ENCODE results near the gene MEGF6. TPM values are rescaled to one million over a fixed set of nuclear protein-coding genes. Genes with fewer than 3 reads are reported as not detected.

The MEGF6 gene
- total and polyA plus RNA-seq, 2 of the 8 experiments (the other 6 are each of a cell fraction or from before 2014, with no cell fraction given): 4.1 to 14.8 TPM

DNA sequence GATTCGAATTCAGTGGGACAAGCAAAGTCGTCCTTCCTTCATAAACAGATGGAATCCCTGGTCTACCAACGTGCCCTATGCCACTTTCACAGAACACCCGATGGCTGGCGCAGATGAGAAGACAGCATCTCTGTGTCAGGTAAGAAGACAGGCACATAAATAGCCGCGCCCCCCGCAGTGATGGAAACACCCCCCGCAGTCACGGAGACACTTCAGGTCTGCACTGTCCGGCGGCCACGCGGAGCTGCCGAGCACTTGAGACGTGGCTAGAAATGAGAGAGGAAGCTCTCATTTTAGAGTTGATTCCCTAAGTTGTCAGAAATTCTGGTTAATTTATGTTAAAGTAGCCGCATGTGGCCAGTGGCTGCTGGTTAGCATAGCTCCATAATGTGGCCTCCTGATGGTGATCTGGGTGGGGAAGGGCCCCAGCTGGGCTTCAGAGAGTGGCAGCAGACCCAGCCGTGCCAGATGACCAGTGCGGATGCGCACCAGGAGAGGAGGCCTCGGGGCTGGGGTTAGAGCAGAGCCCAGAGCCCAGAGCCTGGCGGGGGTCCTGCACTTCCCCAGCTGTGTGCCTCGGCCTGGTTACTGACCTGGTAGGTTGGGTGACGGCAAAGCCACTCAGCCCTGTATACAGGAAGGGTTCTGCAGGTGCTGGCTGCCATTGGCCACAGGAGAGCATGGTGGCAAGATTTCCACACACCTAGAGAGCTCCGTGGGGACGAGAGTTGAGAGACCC lies 16.4 kb upstream of the MEGF6 start:
- no peak overlapping the region for H3K27ac ChIP-seq (ENCODE audit: low read depth, low read length)
- no peak overlapping the region for H3K4me3 ChIP-seq (ENCODE audit: extremely low read depth in 1 of 4, insufficient read depth in 2 of 4, low read depth in 3 of 4, low read length in 4 of 4)
- H4K91ac ChIP-seq (replicated peaks; ENCODE audit: insufficient read length, low read length): no peak overlapping the region
- ChIA-PET POLR2A (ENCODE audit: partially characterized antibody) (no interaction called here), CTCF (ENCODE audit: partially characterized antibody) (interaction anchor here (0.8 to 4.8 kb wide), 9 partner anchors 7 to 174 kb away, joined by 3 to 22 read pairs (median 5); no protein-coding TSS in a partner anchor)
- peaks cover 0 to 33% (median 8%) of the 10 kb centered on the region in 4 experiments; a peak in 6 of 8 replicates for H3K36me3 ChIP-seq (ENCODE audit: control insufficient read depth in 2 of 4, insufficient read depth in 4 of 4, low read length in 3 of 4)
- no peak overlapping the region for H2BK120ac ChIP-seq (replicated peaks; ENCODE audit: low read depth, low read length)
- no peaks in the 10 kb centered on the region; a peak in 1 of 4 replicates for H3K79me2 ChIP-seq (ENCODE audit: control insufficient read depth in 1 of 2, insufficient read depth in 2 of 2, low read length in 2 of 2)
- no peak overlapping the region for H3K9ac ChIP-seq (replicated peaks in 1 of 4; ENCODE audit: extremely low read depth in 1 of 4, low read depth in 3 of 4, low read length in 3 of 4)
- H4K5ac ChIP-seq (ENCODE audit: insufficient read length, low read depth, low read length): no peak overlapping the region
- FAIRE-seq (no peak), DNase-seq (ENCODE audit: low read depth in 1 of 2, low spot score in 2 of 2) (no peak)
- H2BK5ac ChIP-seq (ENCODE audit: low read depth, low read length): no peak overlapping the region
- no peak overlapping the region for H2AFZ ChIP-seq (ENCODE audit: low read length)
- WGBS, 2 experiments (ENCODE audit: extremely low coverage in 1 of 2, insufficient coverage in 1 of 2, insufficient read length in 1 of 2, insufficient replicate concordance in 2 of 2, low coverage in 1 of 2, low lambda C conversion rate in 2 of 2, missing lambda C conversion rate in 1 of 2): 89% methylated on average over 26 of the region's 26 CpGs; no CpG with 5 or more reads in 1 of the 2 experiments
- peaks cover 0 to 22% (median 4%) of the 10 kb centered on the region in 4 experiments; a peak in 6 of 7 replicates for H3K4me1 ChIP-seq (replicated peaks in 1 of 4; ENCODE audit: control insufficient read depth in 3 of 4, insufficient read depth in 4 of 4, low read length in 3 of 4)
- no peak overlapping the region for H3K14ac ChIP-seq (ENCODE audit: insufficient read length)
- H3K4ac ChIP-seq (replicated peaks; ENCODE audit: insufficient read length, low read depth, low read length): no peak overlapping the region
- H3K23me2 ChIP-seq (ENCODE audit: low read depth, low read length): peaks cover 11% of the 10 kb centered on the region
- H2BK15ac ChIP-seq (ENCODE audit: low read length): no peak overlapping the region
- H3K23ac ChIP-seq (ENCODE audit: insufficient read length): no peak overlapping the region
- no peak overlapping the region for H3K56ac ChIP-seq (replicated peaks; ENCODE audit: insufficient read length, low read depth, low read length)
- no peak overlapping the region for H3K18ac ChIP-seq (ENCODE audit: extremely low read depth, low read length)
- H3K4me2 ChIP-seq (ENCODE audit: insufficient read depth in 1 of 2, low read depth in 2 of 2, low read length in 2 of 2): no peak overlapping the region
- no peak overlapping the region for H2AK5ac ChIP-seq (ENCODE audit: low read depth, low read length)
- peak overlapping the region; percentile 91 for H4K8ac ChIP-seq (ENCODE audit: extremely low read depth, insufficient read depth, low read length)
- H3K9me3 ChIP-seq (ENCODE audit: insufficient read depth in 2 of 2, low read depth in 1 of 2, low read length in 1 of 2): no peaks in the 10 kb centered on the region
- H2BK20ac ChIP-seq (ENCODE audit: low read length): no peak overlapping the region
- H2BK12ac ChIP-seq (ENCODE audit: low read depth, low read length): no peak overlapping the region
- H4K20me1 ChIP-seq (replicated peaks in 1 of 2; ENCODE audit: control insufficient read depth in 1 of 2, insufficient read depth in 2 of 2, low read length in 2 of 2): peaks cover 7% of the 10 kb centered on the region in 2 experiments
- no peak for TF ChIP-seq SUZ12 (IDR thresholded peaks at IDR 0.05; ENCODE audit: low read length)
- no peaks in the 10 kb centered on the region for H3K79me1 ChIP-seq (ENCODE audit: low read depth, low read length)
- H3K27me3 ChIP-seq (replicated peaks in 1 of 4; ENCODE audit: control insufficient read depth in 3 of 4, extremely low read depth in 1 of 4, insufficient read depth in 3 of 4, low read length in 3 of 4): no peaks in the 10 kb centered on the region

All from H1 (cell line).